ENCODE data around the gene CS. TPM values are rescaled to one million over a fixed set of nuclear protein-coding genes. Genes with fewer than 3 reads are reported as not detected.

The CS gene
- total RNA-seq, 1 experiment from 2014 or later, result 250 TPM

DNA sequence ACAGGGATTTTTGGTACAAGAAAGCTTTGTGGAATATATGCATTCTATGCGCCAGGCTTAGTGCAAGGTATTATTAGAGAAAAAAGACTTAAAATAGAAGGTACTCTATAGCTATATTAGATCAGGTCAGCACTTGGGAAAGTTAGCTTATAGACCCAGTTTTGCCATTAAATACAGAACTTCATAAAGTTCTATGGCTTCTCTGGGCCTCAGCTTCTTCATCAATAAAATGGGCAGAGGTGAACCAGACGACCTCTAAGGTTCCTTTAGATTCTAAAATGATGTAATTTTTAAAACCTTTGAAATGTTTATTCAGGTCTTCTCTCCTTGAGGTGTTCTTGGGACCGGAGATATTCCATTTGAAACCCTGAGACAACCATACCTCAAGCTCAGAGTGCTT, 8.6 kb upstream of the CS start:
- Histone ChIP-seq H3K79me2 (ENCODE audit: insufficient read depth, low read length) (no peaks in the 10 kb centered on the region), H3K27me3 (ENCODE audit: insufficient read depth, low read length) (no peaks in the 10 kb centered on the region), H3K4ac (ENCODE audit: low read depth, low read length) (no peak overlapping the region), H3K9ac (ENCODE audit: extremely low read depth, insufficient read length, low read length) (no peak overlapping the region), H4K20me1 (ENCODE audit: control insufficient read depth, insufficient read depth, insufficient read length) (no peaks in the 10 kb centered on the region), H4K91ac (ENCODE audit: insufficient read length, low read depth, low read length) (no peak overlapping the region), H3K9me3 (ENCODE audit: control insufficient read depth, low read depth, low read length) (no peaks in the 10 kb centered on the region), H3T11ph (ENCODE audit: low read length) (no peak overlapping the region), H2BK120ac (ENCODE audit: low read depth, low read length, poor library complexity, severe bottlenecking) (no peak overlapping the region), H3K4me1 (ENCODE audit: insufficient read depth, low read length) (no peaks in the 10 kb centered on the region), H3K27ac (ENCODE audit: insufficient read length, low read depth, low read length) (no peak overlapping the region), H2BK5ac (ENCODE audit: insufficient read length, low read length) (no peak overlapping the region), H3K56ac (ENCODE audit: insufficient read length, low read depth, low read length) (no peak overlapping the region), H3K4me2 (ENCODE audit: insufficient read depth, insufficient read length, low read length) (no peak overlapping the region), H2BK20ac (ENCODE audit: low read depth, low read length, poor library complexity, severe bottlenecking) (no peak overlapping the region), H3K79me1 (ENCODE audit: insufficient read depth, low read depth, low read length, poor library complexity, severe bottlenecking) (no peaks in the 10 kb centered on the region), H4K8ac (replicated peaks; ENCODE audit: insufficient read length, low read depth, low read length) (no peak overlapping the region), H2BK12ac (ENCODE audit: insufficient read length, low read depth, low read length) (no peak overlapping the region), H2AK5ac (ENCODE audit: insufficient read length, low read length) (no peak overlapping the region), H3K14ac (ENCODE audit: insufficient read depth, low read length) (no peak overlapping the region), H2AFZ (ENCODE audit: low read length) (no peak overlapping the region), H3K18ac (ENCODE audit: insufficient read length, low read depth, low read length) (no peak overlapping the region), H4K5ac (ENCODE audit: insufficient read length, low read depth, low read length) (no peak overlapping the region), H2BK15ac (ENCODE audit: low read depth, low read length) (no peak overlapping the region), H3K23ac (ENCODE audit: insufficient read length, low read depth, low read length) (no peak overlapping the region), H3K23me2 (ENCODE audit: insufficient read length, low read depth, low read length, poor library complexity, severe bottlenecking) (no peaks in the 10 kb centered on the region)
- Mint-ChIP-seq H3K27me3 (ENCODE audit: low read depth) (no peaks in the 10 kb centered on the region), H3K4me1 (no peaks in the 10 kb centered on the region), H3K36me3 (ENCODE audit: insufficient read depth in 1 of 3, low read depth in 3 of 3) (peaks cover 22 to 81% (median 47%) of the 10 kb centered on the region in 3 experiments; a peak in 6 of 7 replicates), H3K9me3 (no peaks in the 10 kb centered on the region), H3K27ac (no peak overlapping the region), H3K4me3 (no peak overlapping the region)
- no CpG with 5 or more reads among the region's 3 CpGs for WGBS (ENCODE audit: extremely low coverage, insufficient read length, low lambda C conversion rate)
- TF ChIP-seq, protein P1, sequence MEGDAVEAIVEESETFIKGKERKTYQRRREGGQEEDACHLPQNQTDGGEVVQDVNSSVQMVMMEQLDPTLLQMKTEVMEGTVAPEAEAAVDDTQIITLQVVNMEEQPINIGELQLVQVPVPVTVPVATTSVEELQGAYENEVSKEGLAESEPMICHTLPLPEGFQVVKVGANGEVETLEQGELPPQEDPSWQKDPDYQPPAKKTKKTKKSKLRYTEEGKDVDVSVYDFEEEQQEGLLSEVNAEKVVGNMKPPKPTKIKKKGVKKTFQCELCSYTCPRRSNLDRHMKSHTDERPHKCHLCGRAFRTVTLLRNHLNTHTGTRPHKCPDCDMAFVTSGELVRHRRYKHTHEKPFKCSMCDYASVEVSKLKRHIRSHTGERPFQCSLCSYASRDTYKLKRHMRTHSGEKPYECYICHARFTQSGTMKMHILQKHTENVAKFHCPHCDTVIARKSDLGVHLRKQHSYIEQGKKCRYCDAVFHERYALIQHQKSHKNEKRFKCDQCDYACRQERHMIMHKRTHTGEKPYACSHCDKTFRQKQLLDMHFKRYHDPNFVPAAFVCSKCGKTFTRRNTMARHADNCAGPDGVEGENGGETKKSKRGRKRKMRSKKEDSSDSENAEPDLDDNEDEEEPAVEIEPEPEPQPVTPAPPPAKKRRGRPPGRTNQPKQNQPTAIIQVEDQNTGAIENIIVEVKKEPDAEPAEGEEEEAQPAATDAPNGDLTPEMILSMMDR (conservative IDR thresholded peaks at IDR 0.05), result no peak
- no peak for DNase-seq

All from H9 (cell line).